ENCODE results near the gene FUT4. TPM values are rescaled to one million over a fixed set of nuclear protein-coding genes. Genes with fewer than 3 reads are reported as not detected.

The FUT4 gene
- total RNA-seq, 1 experiment from 2014 or later, result 5.7 TPM

DNA sequence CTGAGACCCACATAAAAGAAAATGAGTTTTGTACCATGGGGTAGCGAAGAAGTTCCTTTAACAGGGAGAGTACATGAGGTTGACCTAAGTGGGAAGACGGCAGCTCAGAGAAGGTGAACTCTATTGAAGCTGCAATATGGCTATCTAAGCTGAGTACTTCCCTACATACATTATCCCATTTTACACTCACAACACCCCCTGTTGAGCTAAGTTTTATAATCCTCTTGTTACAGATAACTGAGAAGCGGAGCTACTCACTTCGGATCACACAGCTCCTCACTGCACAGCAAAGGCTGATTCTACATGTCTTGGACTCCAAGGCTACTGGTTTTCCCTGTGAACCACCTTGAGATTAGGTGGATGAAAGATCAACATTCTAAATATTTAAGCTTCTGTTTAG is 15.2 kb downstream of the FUT4 start:
- H3K27me3 ChIP-seq (ENCODE audit: insufficient read depth, low read length), result no peaks in the 10 kb centered on the region
- H3K4me1 ChIP-seq (ENCODE audit: control insufficient read depth in 1 of 2, insufficient read depth in 2 of 2, low read length in 2 of 2), result peaks cover 2 to 13% of the 10 kb centered on the region in 2 experiments; a peak in 3 of 4 replicates
- H2AFZ ChIP-seq (ENCODE audit: low read depth, low read length, poor library complexity, severe bottlenecking), result no peak overlapping the region
- ChIA-PET RAD21 (ENCODE audit: low non-redundant PET in 1 of 2, low total read pairs in 2 of 2, uncharacterized antibody in 2 of 2, unreplicated experiment in 2 of 2) (no interaction called here), POLR2A (no interaction called here), CTCF (no interaction called here)
- no peaks in the 10 kb centered on the region for H3K9me3 ChIP-seq (ENCODE audit: control insufficient read depth in 1 of 2, insufficient read depth in 1 of 2, low read depth in 1 of 2, low read length in 2 of 2)
- DNase-seq (ENCODE audit: low read depth, low spot score) (no peak), ATAC-seq (no peak)
- no peaks in the 10 kb centered on the region for H3K79me2 ChIP-seq (ENCODE audit: insufficient read depth, low read length)
- no peak overlapping the region for H3K4me2 ChIP-seq (ENCODE audit: low read length)
- TF ChIP-seq RAD21 (IDR thresholded peaks at IDR 0.05; ENCODE audit: low read depth) (no peak), EZH2phosphoT487 (IDR thresholded peaks at IDR 0.05; ENCODE audit: borderline replicate concordance) (no peak), POLR2A (IDR thresholded peaks at IDR 0.05; ENCODE audit: borderline replicate concordance, extremely low read depth, insufficient read depth, insufficient read length) (no peak), ELF1 (IDR thresholded peaks at IDR 0.05; ENCODE audit: borderline replicate concordance, low read depth) (no peak), ZFX (IDR thresholded peaks at IDR 0.05) (no peak), CEBPB (IDR thresholded peaks at IDR 0.05; ENCODE audit: low read depth) (no peak), JUND (IDR thresholded peaks at IDR 0.05) (no peak), SIN3A (IDR thresholded peaks at IDR 0.05; ENCODE audit: low read depth) (no peak), SP1 (IDR thresholded peaks at IDR 0.05; ENCODE audit: low read depth) (no peak), EZH2 (IDR thresholded peaks at IDR 0.05) (no peak), POLR2AphosphoS5 (IDR thresholded peaks at IDR 0.05; ENCODE audit: low read depth, low read length) (no peak)
- TF ChIP-seq, protein P1, sequence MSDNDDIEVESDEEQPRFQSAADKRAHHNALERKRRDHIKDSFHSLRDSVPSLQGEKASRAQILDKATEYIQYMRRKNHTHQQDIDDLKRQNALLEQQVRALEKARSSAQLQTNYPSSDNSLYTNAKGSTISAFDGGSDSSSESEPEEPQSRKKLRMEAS (IDR thresholded peaks at IDR 0.05), result no peak
- TF ChIP-seq, protein P2, sequence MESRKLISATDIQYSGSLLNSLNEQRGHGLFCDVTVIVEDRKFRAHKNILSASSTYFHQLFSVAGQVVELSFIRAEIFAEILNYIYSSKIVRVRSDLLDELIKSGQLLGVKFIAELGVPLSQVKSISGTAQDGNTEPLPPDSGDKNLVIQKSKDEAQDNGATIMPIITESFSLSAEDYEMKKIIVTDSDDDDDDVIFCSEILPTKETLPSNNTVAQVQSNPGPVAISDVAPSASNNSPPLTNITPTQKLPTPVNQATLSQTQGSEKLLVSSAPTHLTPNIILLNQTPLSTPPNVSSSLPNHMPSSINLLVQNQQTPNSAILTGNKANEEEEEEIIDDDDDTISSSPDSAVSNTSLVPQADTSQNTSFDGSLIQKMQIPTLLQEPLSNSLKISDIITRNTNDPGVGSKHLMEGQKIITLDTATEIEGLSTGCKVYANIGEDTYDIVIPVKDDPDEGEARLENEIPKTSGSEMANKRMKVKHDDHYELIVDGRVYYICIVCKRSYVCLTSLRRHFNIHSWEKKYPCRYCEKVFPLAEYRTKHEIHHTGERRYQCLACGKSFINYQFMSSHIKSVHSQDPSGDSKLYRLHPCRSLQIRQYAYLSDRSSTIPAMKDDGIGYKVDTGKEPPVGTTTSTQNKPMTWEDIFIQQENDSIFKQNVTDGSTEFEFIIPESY (IDR thresholded peaks at IDR 0.05; ENCODE audit: extremely low read depth, insufficient replicate concordance, low read length), result no peak
- TF ChIP-seq, protein P3, sequence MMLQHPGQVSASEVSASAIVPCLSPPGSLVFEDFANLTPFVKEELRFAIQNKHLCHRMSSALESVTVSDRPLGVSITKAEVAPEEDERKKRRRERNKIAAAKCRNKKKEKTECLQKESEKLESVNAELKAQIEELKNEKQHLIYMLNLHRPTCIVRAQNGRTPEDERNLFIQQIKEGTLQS (IDR thresholded peaks at IDR 0.05), result no peak
- TF ChIP-seq, protein P4, sequence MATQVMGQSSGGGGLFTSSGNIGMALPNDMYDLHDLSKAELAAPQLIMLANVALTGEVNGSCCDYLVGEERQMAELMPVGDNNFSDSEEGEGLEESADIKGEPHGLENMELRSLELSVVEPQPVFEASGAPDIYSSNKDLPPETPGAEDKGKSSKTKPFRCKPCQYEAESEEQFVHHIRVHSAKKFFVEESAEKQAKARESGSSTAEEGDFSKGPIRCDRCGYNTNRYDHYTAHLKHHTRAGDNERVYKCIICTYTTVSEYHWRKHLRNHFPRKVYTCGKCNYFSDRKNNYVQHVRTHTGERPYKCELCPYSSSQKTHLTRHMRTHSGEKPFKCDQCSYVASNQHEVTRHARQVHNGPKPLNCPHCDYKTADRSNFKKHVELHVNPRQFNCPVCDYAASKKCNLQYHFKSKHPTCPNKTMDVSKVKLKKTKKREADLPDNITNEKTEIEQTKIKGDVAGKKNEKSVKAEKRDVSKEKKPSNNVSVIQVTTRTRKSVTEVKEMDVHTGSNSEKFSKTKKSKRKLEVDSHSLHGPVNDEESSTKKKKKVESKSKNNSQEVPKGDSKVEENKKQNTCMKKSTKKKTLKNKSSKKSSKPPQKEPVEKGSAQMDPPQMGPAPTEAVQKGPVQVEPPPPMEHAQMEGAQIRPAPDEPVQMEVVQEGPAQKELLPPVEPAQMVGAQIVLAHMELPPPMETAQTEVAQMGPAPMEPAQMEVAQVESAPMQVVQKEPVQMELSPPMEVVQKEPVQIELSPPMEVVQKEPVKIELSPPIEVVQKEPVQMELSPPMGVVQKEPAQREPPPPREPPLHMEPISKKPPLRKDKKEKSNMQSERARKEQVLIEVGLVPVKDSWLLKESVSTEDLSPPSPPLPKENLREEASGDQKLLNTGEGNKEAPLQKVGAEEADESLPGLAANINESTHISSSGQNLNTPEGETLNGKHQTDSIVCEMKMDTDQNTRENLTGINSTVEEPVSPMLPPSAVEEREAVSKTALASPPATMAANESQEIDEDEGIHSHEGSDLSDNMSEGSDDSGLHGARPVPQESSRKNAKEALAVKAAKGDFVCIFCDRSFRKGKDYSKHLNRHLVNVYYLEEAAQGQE (IDR thresholded peaks at IDR 0.05; ENCODE audit: low read depth), result no peak
- H3K4me3 ChIP-seq (replicated peaks in 1 of 2; ENCODE audit: low read depth in 1 of 2, low read length in 2 of 2), result no peak overlapping the region
- H3K9ac ChIP-seq (ENCODE audit: low read length), result no peak overlapping the region
- no peaks in the 10 kb centered on the region for H4K20me1 ChIP-seq (ENCODE audit: insufficient read depth)
- H3K9me2 ChIP-seq (ENCODE audit: insufficient read depth), result no peaks in the 10 kb centered on the region
- intact Hi-C loops (cut with micrococcal nuclease), result no loop called here
- H3K27ac ChIP-seq (ENCODE audit: low read depth, low read length), result no peak overlapping the region
- no peaks in the 10 kb centered on the region for H3K36me3 ChIP-seq (ENCODE audit: control insufficient read depth in 1 of 2, insufficient read depth in 2 of 2, low read length in 2 of 2)
- BruUV-seq (replicated peaks), result no TSS peak
